NCI-H748 (cell line): ENCODE results near the gene RGS7.
"Not testable (repeated sequence)": the region's sequence is repeated elsewhere in the genome, so short reads cannot be mapped to it uniquely, and the experiment has no call there.

Experiments used
- DNase-seq: peaks from one replicate; lab custom pipeline; 2025; ENCODE audit not compliant: unreplicated experiment; lab: John Stamatoyannopoulos, UW

The RGS7 gene

DNA sequence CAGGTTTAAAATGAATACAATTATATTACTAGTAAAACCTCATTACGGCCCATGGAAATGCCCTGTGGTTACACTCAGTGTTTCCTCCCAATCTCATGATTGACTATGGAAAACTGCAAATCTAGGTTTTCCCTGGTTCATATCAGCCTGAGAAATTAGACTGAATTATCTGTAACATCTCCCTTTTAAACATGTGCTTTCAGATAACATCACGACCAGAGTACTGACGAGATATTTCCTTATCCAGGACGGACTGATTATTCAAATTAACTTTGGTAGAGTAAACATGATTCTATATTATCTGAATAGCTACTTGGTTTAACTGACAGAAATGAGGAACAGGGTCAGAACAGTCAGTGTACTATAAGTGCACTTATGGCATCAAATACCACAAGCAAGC is 82.3 kb downstream of the RGS7 start:
- DNase-seq: no peak

DNA sequence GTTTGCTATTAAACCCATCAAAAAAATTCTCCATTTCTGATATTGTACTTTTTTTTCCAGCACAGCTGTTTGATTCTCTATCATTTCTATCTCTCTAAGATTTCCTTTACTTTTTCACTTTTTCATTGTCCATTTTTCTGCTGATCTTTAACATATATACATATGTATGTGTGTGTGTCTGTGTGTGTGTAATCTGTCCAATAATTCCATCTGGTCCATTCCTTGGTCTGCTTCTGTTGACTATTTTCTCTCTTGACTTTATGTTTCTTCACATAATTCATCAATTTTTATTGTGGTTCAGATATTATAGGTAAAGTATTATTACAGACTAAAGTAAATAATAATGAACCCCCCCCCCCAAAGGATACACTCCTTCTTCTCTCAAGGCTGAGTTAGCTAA is 84.2 kb downstream of the RGS7 start:
- no peak for DNase-seq

DNA sequence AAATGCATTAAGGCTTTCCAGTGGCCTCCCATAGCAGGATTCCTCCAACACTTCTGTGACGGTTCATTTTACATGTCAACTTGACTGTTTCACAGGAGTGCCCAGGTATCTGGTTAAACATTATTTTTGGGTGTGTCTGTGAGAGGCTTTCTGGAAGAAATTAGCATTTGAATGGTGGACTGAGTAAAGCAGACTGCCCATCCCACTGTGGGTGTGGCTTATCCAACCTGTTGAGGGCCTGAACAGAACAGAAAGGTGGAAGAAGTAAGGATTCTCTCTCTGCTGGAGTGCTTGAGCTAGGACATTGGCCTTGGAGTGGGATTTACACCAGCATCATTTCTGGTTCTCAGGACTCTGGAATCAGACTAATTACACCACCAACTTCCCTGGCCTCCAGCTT is 85.6 kb downstream of the RGS7 start:
- peak; percentile 61 for DNase-seq

DNA sequence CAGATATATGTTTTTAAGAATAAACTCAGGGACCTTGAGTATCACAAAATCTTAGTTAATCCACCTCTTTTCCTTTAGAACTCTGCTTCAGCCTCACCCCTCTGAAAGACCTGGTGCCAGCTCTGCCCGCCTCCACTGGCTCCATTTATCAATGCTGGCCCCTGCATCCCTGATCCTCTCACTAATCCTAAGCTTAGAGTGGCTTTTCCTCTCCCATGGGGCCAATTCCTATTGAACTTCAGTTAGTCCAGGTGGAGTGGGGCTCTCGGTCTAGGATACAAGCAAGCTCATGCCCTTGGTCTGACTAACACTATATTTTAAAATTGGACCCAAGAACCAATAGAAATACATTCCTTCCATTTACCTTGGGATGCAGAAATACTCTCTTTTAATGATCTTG is 87.0 kb downstream of the RGS7 start:
- no peak for DNase-seq

DNA sequence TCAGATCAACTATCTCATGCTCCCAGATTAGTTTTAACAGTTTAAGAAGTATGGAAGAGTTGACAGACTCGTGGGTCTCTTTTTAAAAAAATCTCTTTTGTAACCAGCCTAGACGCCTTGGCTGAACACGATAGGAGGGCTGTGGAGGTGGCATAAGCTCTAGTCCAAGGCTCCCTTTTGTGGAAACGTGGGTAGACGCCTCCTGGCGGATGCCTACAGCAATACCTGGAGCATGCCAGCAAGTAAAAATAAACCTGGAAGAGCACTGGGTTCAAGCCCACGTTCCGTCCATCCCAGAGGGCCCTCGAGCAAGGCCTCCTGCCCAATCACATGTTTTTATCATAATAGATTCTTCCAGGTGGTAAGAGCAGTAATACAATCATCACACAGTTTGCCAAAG is 87.9 kb downstream of the RGS7 start:
- no peak for DNase-seq

DNA sequence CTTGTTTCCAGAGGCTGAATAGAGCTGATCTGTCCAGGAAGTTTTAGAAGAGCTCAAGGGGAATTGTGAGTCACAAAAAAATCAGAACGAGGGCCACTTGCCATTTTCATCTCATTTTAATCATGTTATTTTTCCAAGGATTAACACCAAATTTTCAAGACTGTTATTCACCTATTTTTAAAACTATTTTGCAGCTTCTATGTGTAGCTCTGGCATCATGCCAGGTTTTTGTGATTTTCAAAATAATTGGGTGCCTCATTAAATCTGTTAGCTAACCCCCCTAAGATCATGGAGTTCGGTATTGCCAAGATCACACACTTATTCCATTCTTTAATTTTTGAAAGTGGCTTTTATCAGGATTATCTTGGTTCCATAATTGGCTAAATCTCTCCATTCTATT is 90.9 kb downstream of the RGS7 start:
- no peak for DNase-seq

DNA sequence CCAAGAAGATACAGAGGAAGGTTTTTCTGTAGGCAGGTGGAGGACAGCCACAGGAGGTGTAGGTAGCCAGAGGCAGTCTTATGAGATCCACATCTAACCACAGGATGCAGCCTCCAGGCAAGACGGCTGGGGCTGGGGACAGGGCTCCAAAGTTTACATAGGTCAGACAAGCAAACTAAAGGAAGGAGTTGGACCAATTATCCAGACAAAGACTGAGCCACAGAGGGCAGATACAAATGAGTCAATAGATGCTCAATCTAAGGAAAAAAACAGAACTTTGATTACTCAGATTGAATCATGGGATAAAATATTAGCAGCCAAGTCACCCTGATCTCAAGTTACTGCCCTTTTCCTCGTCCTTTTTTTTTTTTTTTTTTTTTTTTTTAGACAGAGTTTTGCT is 91.6 kb downstream of the RGS7 start:
- no peak for DNase-seq

DNA sequence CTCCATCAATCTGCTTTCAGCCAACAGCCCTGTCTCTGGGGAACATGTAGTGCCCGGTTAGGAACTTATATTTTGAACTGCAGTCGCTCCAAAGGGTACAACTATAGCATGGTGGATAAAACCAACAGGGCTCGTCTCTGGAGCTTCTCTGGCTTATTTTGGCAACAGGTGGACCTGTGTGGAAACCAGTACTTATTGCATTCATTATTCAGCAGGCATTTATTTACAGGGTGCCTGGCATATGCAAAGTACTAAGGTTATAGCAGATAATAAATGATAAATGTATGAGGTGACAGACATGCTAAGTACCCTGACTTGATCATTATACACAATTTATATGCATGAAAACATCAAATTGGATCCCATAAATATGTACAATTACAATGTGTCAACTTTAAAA is 93.7 kb downstream of the RGS7 start:
- DNase-seq: no peak

DNA sequence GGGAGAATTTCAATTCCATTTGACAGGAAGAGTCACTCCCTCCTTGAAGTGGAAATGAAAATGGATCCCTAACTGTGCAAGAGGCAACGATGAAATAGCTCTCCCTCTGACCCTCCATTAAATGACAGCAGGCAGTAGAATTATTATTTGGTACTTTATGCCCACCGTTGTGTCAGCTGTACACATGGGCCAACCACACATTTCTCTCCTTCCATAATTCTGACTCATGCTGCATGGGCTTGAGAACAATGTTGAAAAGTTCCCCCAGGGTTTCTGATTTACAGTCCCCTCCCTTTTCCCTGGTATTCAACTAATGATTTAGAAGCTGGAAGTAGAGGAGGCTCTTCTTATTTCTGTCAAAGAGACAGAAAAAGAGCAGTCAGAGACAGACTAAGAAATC is 103.5 kb downstream of the RGS7 start:
- DNase-seq: peak; percentile 49

DNA sequence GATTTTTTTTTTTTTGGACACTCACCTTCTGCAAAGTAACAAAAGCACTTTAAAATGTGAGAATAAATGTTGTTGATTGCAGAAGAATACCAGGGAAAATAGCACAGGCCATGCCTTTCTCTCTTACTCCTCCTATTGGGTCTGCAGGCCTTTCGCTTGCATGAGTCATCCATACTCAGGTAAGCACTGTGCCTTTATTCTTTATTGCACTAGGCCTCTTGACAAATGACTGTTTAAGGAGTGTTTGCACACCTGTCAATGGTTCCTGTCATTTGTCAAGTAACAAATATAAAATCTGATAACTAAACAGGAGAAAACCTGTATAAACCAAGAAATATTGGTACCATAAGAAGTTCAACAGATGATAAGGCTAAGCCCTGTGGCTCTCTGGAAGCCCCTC is 106.5 kb downstream of the RGS7 start:
- peak; percentile 97 for DNase-seq

DNA sequence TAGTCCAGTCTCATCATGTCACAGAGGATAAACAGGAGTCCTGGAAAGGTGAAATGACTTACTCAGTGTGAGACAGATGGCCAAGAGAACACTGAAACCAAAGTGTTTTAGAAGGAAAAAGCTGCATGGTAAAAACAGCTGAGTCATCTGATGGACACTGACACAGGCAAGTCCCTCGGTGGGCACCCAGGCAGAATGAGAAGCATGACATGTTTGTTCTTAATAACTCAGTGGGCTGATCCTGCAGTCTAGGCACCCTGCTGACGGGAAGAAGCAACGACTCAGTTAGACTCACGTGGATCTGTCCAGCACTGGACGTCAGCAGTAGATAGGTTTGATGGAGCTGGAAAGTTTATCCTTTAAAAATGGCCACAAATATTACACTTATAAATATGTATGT is 116.9 kb downstream of the RGS7 start:
- no peak for DNase-seq

DNA sequence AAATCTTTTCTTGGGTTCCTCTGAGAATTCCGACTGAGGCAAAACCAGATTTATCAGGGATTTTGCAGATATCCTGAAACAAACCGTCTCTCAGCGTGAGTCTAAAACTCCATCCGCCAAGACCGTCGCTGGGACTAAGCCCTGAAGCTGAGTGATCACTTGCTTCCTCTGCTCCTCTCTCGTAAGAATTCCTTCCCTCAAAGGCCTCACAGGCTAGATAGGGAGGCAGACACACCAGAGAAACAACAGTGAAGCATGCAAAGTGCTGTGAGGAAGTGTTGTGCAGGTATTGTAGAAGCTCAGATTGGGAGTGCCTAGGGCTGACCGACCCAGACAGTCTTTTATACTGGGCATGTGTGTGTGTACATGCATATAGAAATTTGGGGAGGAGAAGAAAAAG is 119.1 kb downstream of the RGS7 start:
- no peak for DNase-seq

DNA sequence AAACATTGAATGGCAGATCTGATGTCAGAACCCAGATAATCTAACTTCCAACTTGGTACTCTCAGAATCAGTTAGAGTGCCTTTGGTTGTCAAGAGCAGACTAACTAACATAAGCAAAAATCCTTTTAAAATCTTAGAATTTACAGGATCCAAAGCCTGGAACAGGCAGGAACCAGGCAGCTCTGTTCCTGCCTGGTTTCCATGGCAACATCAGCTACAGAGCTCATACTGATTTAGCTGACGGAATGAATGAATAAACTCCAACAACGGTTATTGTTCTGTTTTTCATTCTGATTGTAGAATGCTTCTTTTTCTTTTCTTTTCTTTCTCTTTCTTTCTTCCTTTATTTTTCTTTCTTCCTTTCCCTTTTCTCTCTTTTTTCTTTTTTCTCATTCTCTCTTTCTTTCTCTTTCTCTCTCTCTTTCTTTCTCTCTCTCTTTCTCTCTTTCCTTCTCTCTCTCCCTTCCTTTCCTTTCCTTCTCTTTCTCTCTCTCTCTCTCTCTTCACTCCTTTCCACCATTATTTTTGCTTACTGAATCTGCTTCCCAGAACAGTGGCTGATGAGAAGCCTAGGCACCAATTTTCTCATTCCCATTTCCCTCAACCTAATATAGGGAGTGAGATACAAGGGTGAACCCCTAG is 121.6 kb downstream of the RGS7 start:
- DNase-seq: peak; percentile 74

DNA sequence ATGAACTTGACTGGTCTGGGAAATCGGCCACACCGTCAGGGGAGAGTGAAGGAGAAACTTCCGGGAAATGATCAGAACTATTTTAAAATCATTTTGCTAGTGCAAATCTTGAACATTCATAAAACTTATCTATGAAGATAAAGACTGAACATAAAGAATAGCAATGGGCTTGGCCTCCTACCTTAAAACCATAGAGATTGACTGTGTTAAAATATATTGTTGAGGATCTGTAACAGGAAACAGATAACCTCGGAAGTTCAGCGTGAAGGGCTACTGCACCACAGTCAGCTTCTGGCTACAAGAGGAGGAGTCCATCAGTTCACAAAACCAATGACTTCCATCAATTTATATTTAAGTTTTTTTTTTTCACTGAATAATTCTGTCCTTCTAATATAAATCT is 127.3 kb downstream of the RGS7 start:
- no peak for DNase-seq

DNA sequence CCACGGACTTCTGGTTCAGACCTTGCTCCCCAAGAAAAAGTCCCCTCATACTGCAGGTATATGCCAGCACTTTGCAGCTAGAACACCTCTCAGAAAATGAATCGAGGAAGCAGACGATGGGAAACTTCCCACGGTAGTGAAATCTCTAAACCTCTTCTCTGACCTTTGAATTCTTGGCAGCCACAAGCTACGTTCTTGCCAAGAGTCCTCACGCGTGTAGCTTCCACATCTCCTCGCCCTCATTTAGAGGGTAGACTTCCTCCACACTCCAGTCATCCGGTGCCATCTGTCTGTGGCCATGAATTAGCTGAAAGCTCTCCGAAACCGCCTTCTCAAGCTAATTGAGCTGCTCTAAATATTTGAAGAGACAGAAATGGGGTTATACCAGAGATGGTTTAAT is 127.8 kb downstream of the RGS7 start:
- DNase-seq: no peak

DNA sequence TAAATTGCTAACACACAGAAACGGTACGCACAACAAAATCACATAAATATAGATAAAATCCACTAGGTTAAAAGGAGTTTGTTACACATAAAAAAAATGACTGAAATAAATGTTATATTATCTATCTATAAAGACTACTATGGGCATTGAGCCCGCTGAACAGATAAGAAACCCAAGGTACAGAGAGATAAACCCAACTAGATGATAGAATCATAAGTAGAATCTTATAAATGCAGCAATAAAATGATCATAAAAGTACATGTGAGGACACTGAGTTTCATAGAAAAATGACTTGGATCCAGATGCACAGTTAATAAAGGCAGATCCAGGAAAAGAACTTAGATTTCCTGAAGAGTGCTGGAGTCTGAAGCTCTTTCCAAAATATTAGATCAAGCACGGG is 128.7 kb downstream of the RGS7 start:
- no peak for DNase-seq

DNA sequence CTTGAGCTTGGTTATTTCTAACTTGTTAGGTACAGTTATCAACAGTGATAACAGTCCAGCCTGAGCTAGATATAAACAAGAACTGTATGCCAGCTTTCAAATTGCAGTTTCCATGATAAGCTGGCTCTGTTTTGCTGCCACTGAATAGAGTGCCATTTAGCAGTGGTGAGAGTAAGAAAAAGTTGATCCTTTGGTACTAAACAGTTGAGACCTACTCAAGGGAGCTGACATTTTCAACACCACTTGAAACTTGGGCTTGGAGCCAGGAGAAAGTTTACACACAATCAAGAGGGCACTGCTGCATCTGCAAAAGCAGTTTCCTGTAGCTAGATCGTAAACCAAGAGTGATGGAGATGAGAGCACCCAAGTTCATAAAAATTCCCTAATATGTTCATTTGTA is 131.3 kb downstream of the RGS7 start:
- peak; percentile 77 for DNase-seq

DNA sequence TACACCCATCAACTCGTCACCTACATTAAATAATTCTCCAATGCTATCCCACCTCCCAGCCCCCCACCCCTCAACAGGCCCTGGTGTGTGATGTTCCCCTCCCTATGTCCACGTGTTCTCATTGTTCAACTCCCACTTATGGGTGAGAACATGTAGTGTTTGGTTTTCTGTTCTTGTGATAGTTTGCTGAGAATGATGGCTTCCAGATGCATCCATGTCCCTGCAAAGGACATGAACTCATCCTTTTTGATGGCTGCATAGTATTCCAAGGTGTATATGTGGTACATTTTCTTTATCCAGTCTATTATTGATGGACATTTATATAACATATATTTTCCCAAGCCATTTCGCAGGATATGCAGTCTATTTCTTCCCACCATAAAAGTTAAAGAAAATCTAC is 132.8 kb downstream of the RGS7 start:
- DNase-seq: not testable (repeated sequence)

DNA sequence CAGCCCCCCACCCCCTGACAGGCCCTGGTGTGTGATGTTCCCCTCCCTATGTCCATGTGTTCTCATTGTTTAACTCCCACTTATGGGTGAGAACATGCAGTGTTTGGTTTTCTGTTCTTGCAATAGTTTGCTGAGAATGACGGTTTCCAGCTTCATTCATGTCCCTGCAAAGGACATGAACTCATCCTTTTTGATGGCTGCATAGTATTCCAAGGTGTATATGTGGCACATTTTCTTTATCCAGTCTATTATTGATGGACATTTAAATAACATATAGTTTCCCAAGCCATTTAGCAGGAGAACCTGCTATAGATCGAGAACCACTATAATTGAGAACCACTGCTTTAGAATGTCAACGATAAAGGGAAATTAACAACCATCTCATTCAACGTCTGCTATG is 134.2 kb downstream of the RGS7 start:
- not testable (repeated sequence) for DNase-seq

DNA sequence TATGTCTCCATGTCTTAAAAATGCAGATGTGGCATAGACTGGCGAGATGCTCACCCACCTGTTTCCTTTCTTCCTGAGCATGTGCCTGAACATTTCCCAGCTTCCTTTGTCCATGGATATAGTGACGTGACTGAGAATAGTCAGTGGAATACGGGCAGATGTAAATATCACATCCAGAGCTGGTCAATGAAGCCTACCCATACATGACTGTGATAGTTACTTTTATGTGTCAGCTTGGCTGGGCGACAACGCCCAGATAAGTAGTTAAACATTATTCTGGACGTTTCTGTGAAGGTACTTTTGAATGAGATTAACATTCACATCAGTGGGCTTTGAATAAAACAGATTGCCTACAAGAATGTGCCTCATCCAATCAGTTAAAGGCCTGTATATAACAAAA is 135.7 kb downstream of the RGS7 start:
- DNase-seq: no peak

DNA sequence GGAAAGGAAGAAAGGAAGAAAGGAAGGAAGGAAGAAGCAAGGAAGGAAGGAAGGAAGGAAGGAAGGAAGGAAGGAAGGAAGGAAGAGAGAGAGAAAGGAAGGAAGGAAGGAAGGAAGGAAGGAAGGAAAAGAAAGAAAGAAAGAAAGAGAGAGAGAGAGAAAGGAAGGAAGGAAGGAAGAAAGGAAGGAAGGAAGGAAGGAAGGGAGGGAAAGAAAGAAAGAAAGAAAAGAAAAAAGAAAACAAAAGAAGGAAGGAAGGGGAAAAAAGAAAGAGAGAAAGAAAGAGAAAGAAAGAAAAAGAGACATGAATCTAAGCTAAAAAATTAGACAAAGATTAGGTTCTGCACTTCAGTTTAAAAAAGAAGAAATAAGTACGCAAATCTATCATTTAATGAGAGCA is 136.1 kb downstream of the RGS7 start:
- not testable (repeated sequence) for DNase-seq

DNA sequence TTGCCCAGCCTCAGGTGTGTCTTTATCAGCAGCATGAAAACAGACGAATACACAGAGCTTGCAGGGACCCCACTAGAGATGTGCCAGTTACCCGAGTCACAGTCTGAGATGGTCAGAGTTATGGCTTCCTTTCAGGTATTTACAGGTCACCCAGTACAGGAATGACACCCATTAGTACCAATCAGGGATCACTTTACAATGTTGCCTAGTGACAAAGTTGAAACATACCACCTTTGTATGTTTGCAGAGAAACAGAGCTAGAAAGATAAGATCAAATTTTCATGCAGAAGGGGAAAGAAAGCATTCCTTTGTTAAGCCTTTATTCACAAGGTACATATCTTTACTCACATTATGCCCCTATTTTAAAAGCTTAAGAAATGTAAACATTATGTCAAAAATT is 137.6 kb downstream of the RGS7 start:
- DNase-seq: peak; percentile 2

DNA sequence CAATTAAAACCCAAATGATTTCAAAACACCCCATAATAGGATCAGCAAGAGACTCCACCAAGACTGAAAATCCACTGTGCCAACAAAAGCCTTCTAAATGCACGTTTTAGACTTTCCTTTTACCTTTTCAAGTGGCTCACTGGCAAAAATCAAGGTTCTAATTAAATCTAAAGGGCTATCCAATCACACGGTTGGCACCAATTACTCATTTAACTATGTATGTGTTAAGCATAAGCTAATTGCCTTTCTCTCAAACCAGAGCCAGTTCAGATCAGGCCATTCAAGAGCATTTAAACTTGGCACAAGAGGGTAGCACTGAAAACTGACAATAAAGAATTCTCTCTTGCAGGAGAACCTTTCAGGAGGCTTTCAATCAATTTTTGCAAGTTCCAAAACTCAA is 139.5 kb downstream of the RGS7 start:
- no peak for DNase-seq

DNA sequence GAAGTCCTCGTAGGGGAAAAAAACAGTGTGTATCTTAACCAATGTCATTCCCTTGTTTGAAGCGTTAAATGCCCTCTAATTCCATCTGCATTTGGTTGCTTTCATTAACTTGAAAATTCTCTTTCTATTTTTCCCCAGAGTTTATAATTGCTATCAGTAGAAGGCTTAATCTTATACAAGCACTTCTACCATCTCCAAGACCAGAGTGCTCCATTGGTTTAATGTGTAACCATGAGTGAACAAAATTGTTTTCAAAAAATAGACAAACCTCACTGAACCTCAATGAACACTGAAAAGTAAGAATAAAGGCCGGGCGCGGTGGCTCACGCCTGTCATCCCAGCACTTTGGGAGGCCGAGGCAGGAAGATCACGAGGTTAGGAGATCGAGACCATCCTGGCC is 141.3 kb downstream of the RGS7 start:
- no peak for DNase-seq
